ENCODE results near the gene UBE2H. TPM values are rescaled to one million over a fixed set of nuclear protein-coding genes. Genes with fewer than 3 reads are reported as not detected.
"Not testable (repeated sequence)": the region's sequence is repeated elsewhere in the genome, so short reads cannot be mapped to it uniquely, and the experiment has no call there.

UBE2H gene
- total and polyA plus RNA-seq, 2 donors from 2014 or later: 40.6 to 107 TPM

- FAIRE-seq (no peak), DNase-seq (no peak)
- Histone ChIP-seq H3K36me3 (ENCODE audit: control insufficient read depth in 2 of 3, insufficient read depth in 3 of 3, low read length in 3 of 3) (peaks cover 0 to 8% (median 5%) of the 10 kb centered on the region in 3 donors), H3K27me3 (ENCODE audit: control insufficient read depth, insufficient read depth, low read length) (no peaks in the 10 kb centered on the region), H3K9me3 (ENCODE audit: control insufficient read depth in 2 of 3, insufficient read depth in 1 of 3, low read length in 3 of 3) (no peaks in the 10 kb centered on the region), H3K4me3 (ENCODE audit: low read length in 3 of 3) (no peak overlapping the region), H3K9ac (ENCODE audit: low read length in 3 of 3) (no peak overlapping the region), H3K4me1 (ENCODE audit: control insufficient read depth in 2 of 3, insufficient read depth in 2 of 3, low read depth in 1 of 3, low read length in 3 of 3) (peaks cover 0 to 5% (median 0%) of the 10 kb centered on the region in 3 donors), H3K27ac (ENCODE audit: low read depth in 2 of 2, low read length in 2 of 2) (no peak overlapping the region)
- intact Hi-C loops (cut with DNase I): no loop called here
- TF ChIP-seq CTCF (IDR thresholded peaks at IDR 0.05; ENCODE audit: borderline replicate concordance, extremely low read depth, insufficient read depth): no peak
Measured at GRCh38 chr7:129840757-129841156, 112.0 kb downstream of the UBE2H start.

DNA sequence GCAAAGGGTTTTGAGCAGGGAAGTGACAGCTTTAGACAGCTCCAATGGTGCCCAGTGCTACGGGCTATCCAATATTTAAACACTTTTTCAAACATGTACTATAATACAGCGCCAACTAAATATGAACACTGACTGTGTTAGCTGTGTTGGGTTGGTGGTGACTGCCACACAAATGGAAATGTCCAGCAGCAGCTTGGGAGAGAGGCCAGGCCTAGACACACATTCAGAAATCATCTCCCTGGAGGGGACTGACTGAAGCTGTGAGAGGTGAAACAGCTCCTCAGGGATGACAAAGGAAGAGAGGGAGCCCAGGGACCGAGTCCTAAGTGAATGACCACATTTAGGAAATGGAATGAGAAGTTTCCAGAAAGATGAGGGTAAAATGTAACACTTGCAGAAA lies 115.8 kb downstream of the UBE2H start:
- intact Hi-C loops (cut with DNase I): no loop called here
- no peak for TF ChIP-seq CTCF (IDR thresholded peaks at IDR 0.05; ENCODE audit: borderline replicate concordance, extremely low read depth, insufficient read depth)
- Histone ChIP-seq H3K9me3 (ENCODE audit: control insufficient read depth in 2 of 3, insufficient read depth in 1 of 3, low read length in 3 of 3) (no peaks in the 10 kb centered on the region), H3K4me1 (ENCODE audit: control insufficient read depth in 2 of 3, insufficient read depth in 2 of 3, low read depth in 1 of 3, low read length in 3 of 3) (peaks cover 0 to 2% (median 0%) of the 10 kb centered on the region in 3 donors), H3K4me3 (ENCODE audit: low read length in 3 of 3) (no peak overlapping the region), H3K27ac (ENCODE audit: low read depth in 2 of 2, low read length in 2 of 2) (no peak overlapping the region), H3K27me3 (ENCODE audit: control insufficient read depth, insufficient read depth, low read length) (no peaks in the 10 kb centered on the region), H3K9ac (ENCODE audit: low read length in 3 of 3) (no peak overlapping the region), H3K36me3 (ENCODE audit: control insufficient read depth in 2 of 3, insufficient read depth in 3 of 3, low read length in 3 of 3) (peaks cover 0 to 27% (median 5%) of the 10 kb centered on the region in 3 donors)
- FAIRE-seq (no peak), DNase-seq (no peak)

- no peak for DNase-seq
- H3K9ac ChIP-seq (ENCODE audit: low read length in 3 of 3): no peak overlapping the region
- peaks cover 2 to 27% (median 5%) of the 10 kb centered on the region in 3 donors for H3K36me3 ChIP-seq (ENCODE audit: control insufficient read depth in 2 of 3, insufficient read depth in 3 of 3, low read length in 3 of 3)
- H3K9me3 ChIP-seq (ENCODE audit: control insufficient read depth in 2 of 3, insufficient read depth in 1 of 3, low read length in 3 of 3): no peaks in the 10 kb centered on the region
- H3K27me3 ChIP-seq (ENCODE audit: control insufficient read depth, insufficient read depth, low read length): no peaks in the 10 kb centered on the region
- H3K27ac ChIP-seq (ENCODE audit: low read depth in 2 of 2, low read length in 2 of 2): no peak overlapping the region
- peaks cover 0 to 3% (median 0%) of the 10 kb centered on the region in 3 donors for H3K4me1 ChIP-seq (ENCODE audit: control insufficient read depth in 2 of 3, insufficient read depth in 2 of 3, low read depth in 1 of 3, low read length in 3 of 3)
- TF ChIP-seq CTCF (IDR thresholded peaks at IDR 0.05; ENCODE audit: borderline replicate concordance, extremely low read depth, insufficient read depth): no peak
- FAIRE-seq: no peak
- H3K4me3 ChIP-seq (ENCODE audit: low read length in 3 of 3): no peak overlapping the region
- intact Hi-C loops (cut with DNase I): no loop called here
Measured at GRCh38 chr7:129835569-129835968, 117.2 kb downstream of the UBE2H start.

DNA sequence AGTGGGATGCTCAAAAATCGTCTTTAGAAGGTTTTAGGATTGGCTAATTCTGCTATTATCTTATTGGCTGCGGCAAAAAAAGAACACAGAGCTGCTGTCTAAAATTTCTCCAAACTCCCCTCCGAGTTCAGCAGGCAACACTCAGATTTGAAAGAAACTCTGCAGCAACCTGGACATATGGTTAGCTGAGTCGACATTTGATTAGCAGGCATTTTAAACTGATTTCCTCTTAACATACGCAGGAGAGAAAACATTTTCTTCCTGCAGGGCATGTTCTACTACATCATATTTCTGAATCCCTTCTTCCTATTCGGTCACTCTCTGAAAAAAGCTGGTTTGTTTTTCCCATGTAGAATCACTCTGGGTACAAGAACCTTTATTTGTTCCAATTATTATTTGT lies 119.4 kb downstream of the UBE2H start:
- intact Hi-C loops (cut with DNase I); H3K27me3 ChIP-seq (ENCODE audit: control insufficient read depth, insufficient read depth, low read length); FAIRE-seq; H3K4me3 ChIP-seq (ENCODE audit: low read length in 3 of 3); DNase-seq; H3K9me3 ChIP-seq (ENCODE audit: control insufficient read depth in 2 of 3, insufficient read depth in 1 of 3, low read length in 3 of 3); H3K9ac ChIP-seq (ENCODE audit: low read length in 3 of 3); H3K27ac ChIP-seq (ENCODE audit: low read depth in 2 of 2, low read length in 2 of 2); H3K4me1 ChIP-seq (ENCODE audit: control insufficient read depth in 2 of 3, insufficient read depth in 2 of 3, low read depth in 1 of 3, low read length in 3 of 3): not testable (repeated sequence)
- H3K36me3 ChIP-seq (ENCODE audit: control insufficient read depth in 2 of 3, insufficient read depth in 3 of 3, low read length in 3 of 3): peaks cover 2 to 25% (median 2%) of the 10 kb centered on the region in 3 donors
